ENCODE data around the gene GIMAP5. TPM values are rescaled to one million over a fixed set of nuclear protein-coding genes. Genes with fewer than 3 reads are reported as not detected.

Gene GIMAP5
- total RNA-seq = 21.4 TPM

GRCh38 chr7:150737265-150738055 lies at the start of gene GIMAP5:
GIMAP5 (plus strand) TSS chr7:150737418; CDS start chr7:150740885, 3,467 bp downstream.
- Histone ChIP-seq H3K4me1 (ENCODE audit: control insufficient read depth in 3 of 3, insufficient read depth in 3 of 3, low read length in 3 of 3) (peaks cover 5 to 12% (median 7%) of the 10 kb centered on the region in 3 donors), H3K9ac (ENCODE audit: low read depth in 1 of 3, low read length in 3 of 3) (peak within 1 kb of the TSS; percentile 52 to 78 (median 65)), H3K27ac (ENCODE audit: low read depth, low read length) (peak within 1 kb of the TSS; percentile 69), H3K27me3 (ENCODE audit: control insufficient read depth in 3 of 3, insufficient read depth in 3 of 3, low read length in 3 of 3) (no peaks in the 10 kb centered on the region), H3K9me3 (ENCODE audit: control insufficient read depth in 3 of 3, low read length in 3 of 3) (no peaks in the 10 kb centered on the region), H3K36me3 (ENCODE audit: control insufficient read depth in 3 of 3, insufficient read depth in 3 of 3, low read length in 3 of 3) (peaks cover 0 to 5% (median 0%) of the 10 kb centered on the region in 3 donors), H3K4me3 (ENCODE audit: low read length in 3 of 3) (peak within 1 kb of the TSS; percentile 63 to 73 (median 72))

DNA sequence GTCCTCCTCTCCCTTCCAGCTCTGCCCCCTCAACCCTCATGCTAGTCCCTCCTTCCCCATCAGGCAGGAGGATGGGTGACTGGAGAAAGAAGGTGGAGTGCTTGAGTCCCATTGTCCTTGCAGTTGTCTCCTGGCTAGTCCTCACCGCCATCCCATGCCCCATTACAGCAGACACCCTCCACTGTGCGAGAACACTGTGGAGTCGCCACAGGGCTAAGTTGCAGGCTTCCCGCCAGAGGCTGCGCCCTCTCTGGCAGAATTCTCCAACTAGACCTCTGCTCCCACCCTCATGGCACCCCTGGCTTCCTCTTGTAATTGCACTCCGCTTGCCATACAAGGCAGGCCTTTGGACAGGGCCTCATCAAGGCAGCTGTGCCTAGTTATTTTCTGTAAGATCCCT lies 48.6 kb upstream of the GIMAP5 start:
- H3K9me3 ChIP-seq (ENCODE audit: control insufficient read depth in 3 of 3, low read length in 3 of 3) = no peaks in the 10 kb centered on the region
- no peak overlapping the region for H3K27ac ChIP-seq (ENCODE audit: low read depth, low read length)
- no peak overlapping the region for H3K4me3 ChIP-seq (ENCODE audit: low read length in 3 of 3)
- H3K9ac ChIP-seq (ENCODE audit: low read depth in 1 of 3, low read length in 3 of 3) = no peak overlapping the region
- no peaks in the 10 kb centered on the region for H3K4me1 ChIP-seq (ENCODE audit: control insufficient read depth in 3 of 3, insufficient read depth in 3 of 3, low read length in 3 of 3)
- peaks cover 0 to 8% (median 2%) of the 10 kb centered on the region in 3 donors for H3K36me3 ChIP-seq (ENCODE audit: control insufficient read depth in 3 of 3, insufficient read depth in 3 of 3, low read length in 3 of 3)
- no peaks in the 10 kb centered on the region for H3K27me3 ChIP-seq (ENCODE audit: control insufficient read depth in 3 of 3, insufficient read depth in 3 of 3, low read length in 3 of 3)

GRCh38 chr7:150695654-150696053 lies 41.6 kb upstream of the GIMAP5 start:
- no peak overlapping the region for H3K9ac ChIP-seq (ENCODE audit: low read depth in 1 of 3, low read length in 3 of 3)
- peaks cover 0 to 8% (median 5%) of the 10 kb centered on the region in 3 donors for H3K9me3 ChIP-seq (ENCODE audit: control insufficient read depth in 3 of 3, low read length in 3 of 3)
- H3K4me3 ChIP-seq (ENCODE audit: low read length in 3 of 3) = no peak overlapping the region
- H3K36me3 ChIP-seq (ENCODE audit: control insufficient read depth in 3 of 3, insufficient read depth in 3 of 3, low read length in 3 of 3) = peaks cover 0 to 2% (median 2%) of the 10 kb centered on the region in 3 donors
- H3K27me3 ChIP-seq (ENCODE audit: control insufficient read depth in 3 of 3, insufficient read depth in 3 of 3, low read length in 3 of 3) = no peaks in the 10 kb centered on the region
- H3K27ac ChIP-seq (ENCODE audit: low read depth, low read length) = no peak overlapping the region
- no peaks in the 10 kb centered on the region for H3K4me1 ChIP-seq (ENCODE audit: control insufficient read depth in 3 of 3, insufficient read depth in 3 of 3, low read length in 3 of 3)

DNA sequence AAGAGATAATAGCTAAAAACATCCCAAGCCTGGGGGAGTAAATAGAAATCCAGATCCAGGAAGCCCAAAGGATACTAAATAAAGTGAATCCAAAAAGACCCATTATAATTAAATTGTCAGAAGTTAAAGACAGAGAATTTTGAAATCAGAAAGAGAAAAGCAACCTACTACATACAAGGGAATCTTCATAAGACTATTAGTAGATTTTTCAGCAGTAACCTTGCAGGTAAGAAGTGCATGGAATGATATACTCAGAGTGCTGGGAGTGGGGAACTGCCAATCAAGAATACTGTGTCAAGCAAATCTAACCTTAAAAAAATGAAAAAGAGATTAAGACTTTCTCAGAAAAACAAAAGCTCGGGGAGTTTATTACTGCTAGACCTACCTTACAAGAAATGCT lies 34.0 kb upstream of the GIMAP5 start:
- H3K4me1 ChIP-seq (ENCODE audit: control insufficient read depth in 3 of 3, insufficient read depth in 3 of 3, low read length in 3 of 3) = no peaks in the 10 kb centered on the region
- no peak overlapping the region for H3K4me3 ChIP-seq (ENCODE audit: low read length in 3 of 3)
- peaks cover 3 to 13% (median 5%) of the 10 kb centered on the region in 3 donors for H3K9me3 ChIP-seq (ENCODE audit: control insufficient read depth in 3 of 3, low read length in 3 of 3)
- no peaks in the 10 kb centered on the region for H3K36me3 ChIP-seq (ENCODE audit: control insufficient read depth in 3 of 3, insufficient read depth in 3 of 3, low read length in 3 of 3)
- H3K9ac ChIP-seq (ENCODE audit: low read depth in 1 of 3, low read length in 3 of 3) = no peak overlapping the region
- no peaks in the 10 kb centered on the region for H3K27me3 ChIP-seq (ENCODE audit: control insufficient read depth in 3 of 3, insufficient read depth in 3 of 3, low read length in 3 of 3)
- no peak overlapping the region for H3K27ac ChIP-seq (ENCODE audit: low read depth, low read length)

DNA sequence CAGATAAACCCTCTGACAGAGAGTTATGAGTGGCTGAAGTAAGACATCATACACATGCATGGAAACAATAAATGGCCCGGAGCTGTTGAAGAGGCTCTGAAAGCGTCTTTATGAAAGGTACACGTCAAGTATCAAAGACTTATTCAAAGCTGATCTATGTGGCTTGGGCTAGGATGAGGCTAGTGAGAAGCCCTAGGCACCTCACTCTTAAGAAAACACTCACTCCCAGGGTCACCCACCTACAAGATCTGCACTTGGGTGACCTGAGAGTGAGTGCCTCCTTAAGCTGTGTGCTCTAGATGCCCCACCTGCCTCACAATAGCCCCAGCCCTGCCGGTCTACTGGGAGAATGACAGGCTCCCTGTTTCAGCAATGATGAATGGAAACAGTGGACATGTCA lies 21.9 kb upstream of the GIMAP5 start:
- Histone ChIP-seq H3K27ac (ENCODE audit: low read depth, low read length) (peak overlapping the region; percentile 68), H3K9me3 (ENCODE audit: control insufficient read depth in 3 of 3, low read length in 3 of 3) (no peaks in the 10 kb centered on the region), H3K4me1 (ENCODE audit: control insufficient read depth in 3 of 3, insufficient read depth in 3 of 3, low read length in 3 of 3) (peaks cover 0 to 5% (median 0%) of the 10 kb centered on the region in 3 donors), H3K4me3 (ENCODE audit: low read length in 3 of 3) (no peak overlapping the region), H3K27me3 (ENCODE audit: control insufficient read depth in 3 of 3, insufficient read depth in 3 of 3, low read length in 3 of 3) (no peaks in the 10 kb centered on the region), H3K36me3 (ENCODE audit: control insufficient read depth in 3 of 3, insufficient read depth in 3 of 3, low read length in 3 of 3) (no peaks in the 10 kb centered on the region), H3K9ac (ENCODE audit: low read depth in 1 of 3, low read length in 3 of 3) (no peak overlapping the region)

DNA sequence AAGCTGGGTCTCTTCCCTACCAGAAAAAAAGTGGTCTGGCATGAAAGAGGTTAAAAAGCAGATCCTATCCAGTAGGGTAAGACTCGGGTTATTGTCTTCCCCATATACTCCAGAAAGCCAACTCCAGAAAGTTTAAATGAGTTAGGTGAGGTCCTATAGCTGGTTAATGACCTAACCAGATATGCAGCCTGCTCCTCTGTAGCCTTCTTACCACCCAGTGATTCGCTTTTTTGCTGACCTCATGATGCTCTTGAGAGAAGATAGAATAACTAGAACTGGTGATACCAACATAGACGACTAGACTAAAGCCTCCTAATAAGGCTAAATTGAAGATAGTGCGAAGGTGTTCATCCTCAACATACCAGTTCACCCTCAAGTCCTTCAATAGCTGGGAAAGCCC lies 21.5 kb upstream of the GIMAP5 start:
- H3K36me3 ChIP-seq (ENCODE audit: control insufficient read depth in 3 of 3, insufficient read depth in 3 of 3, low read length in 3 of 3) = no peaks in the 10 kb centered on the region
- H3K27me3 ChIP-seq (ENCODE audit: control insufficient read depth in 3 of 3, insufficient read depth in 3 of 3, low read length in 3 of 3) = no peaks in the 10 kb centered on the region
- H3K4me1 ChIP-seq (ENCODE audit: control insufficient read depth in 3 of 3, insufficient read depth in 3 of 3, low read length in 3 of 3) = peaks cover 0 to 5% (median 0%) of the 10 kb centered on the region in 3 donors
- H3K27ac ChIP-seq (ENCODE audit: low read depth, low read length) = peak overlapping the region; percentile 68
- peak overlapping the region in 1 of 3 donors; percentile 45 for H3K9ac ChIP-seq (ENCODE audit: low read depth in 1 of 3, low read length in 3 of 3)
- peak overlapping the region; percentile 29 to 75 (median 58) for H3K4me3 ChIP-seq (ENCODE audit: low read length in 3 of 3)
- no peaks in the 10 kb centered on the region for H3K9me3 ChIP-seq (ENCODE audit: control insufficient read depth in 3 of 3, low read length in 3 of 3)

GRCh38 chr7:150716368-150716767 lies 20.9 kb upstream of the GIMAP5 start, which contains the start of gene GIMAP1:
GIMAP1 (plus strand) TSS chr7:150716613; CDS start chr7:150719048, 2,435 bp downstream.
- no peaks in the 10 kb centered on the region for H3K9me3 ChIP-seq (ENCODE audit: control insufficient read depth in 3 of 3, low read length in 3 of 3)
- no peaks in the 10 kb centered on the region for H3K27me3 ChIP-seq (ENCODE audit: control insufficient read depth in 3 of 3, insufficient read depth in 3 of 3, low read length in 3 of 3)
- peak within 1 kb of the TSS; percentile 58 to 75 (median 70) for H3K4me3 ChIP-seq (ENCODE audit: low read length in 3 of 3)
- no peaks in the 10 kb centered on the region for H3K36me3 ChIP-seq (ENCODE audit: control insufficient read depth in 3 of 3, insufficient read depth in 3 of 3, low read length in 3 of 3)
- peaks cover 0 to 5% (median 0%) of the 10 kb centered on the region in 3 donors for H3K4me1 ChIP-seq (ENCODE audit: control insufficient read depth in 3 of 3, insufficient read depth in 3 of 3, low read length in 3 of 3)
- peak within 1 kb of the TSS; percentile 68 for H3K27ac ChIP-seq (ENCODE audit: low read depth, low read length)
- peak within 1 kb of the TSS; percentile 66 to 78 (median 71) for H3K9ac ChIP-seq (ENCODE audit: low read depth in 1 of 3, low read length in 3 of 3)

DNA sequence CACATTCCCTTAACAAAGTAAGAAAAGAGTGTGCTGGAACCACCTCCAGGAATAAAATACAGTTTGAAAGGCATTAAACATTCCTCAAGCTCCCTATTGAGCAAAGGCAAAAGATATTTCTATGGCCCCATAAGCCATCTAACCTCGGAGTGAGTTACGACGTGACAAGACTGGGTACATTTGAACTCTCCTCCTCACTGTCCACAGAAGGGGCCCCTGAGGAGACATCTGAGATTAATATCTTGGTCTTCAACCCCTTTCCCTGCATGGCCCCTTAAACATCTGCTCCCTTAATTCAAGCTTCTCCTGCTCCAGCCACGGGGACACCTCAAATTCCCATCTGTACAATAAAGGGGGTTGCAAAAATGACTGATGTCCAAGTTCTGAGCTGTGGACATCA lies 20.3 kb upstream of the GIMAP5 start:
- peaks cover 0 to 5% (median 0%) of the 10 kb centered on the region in 3 donors for H3K4me1 ChIP-seq (ENCODE audit: control insufficient read depth in 3 of 3, insufficient read depth in 3 of 3, low read length in 3 of 3)
- H3K9ac ChIP-seq (ENCODE audit: low read depth in 1 of 3, low read length in 3 of 3) = peak overlapping the region; percentile 66 to 78 (median 71)
- H3K36me3 ChIP-seq (ENCODE audit: control insufficient read depth in 3 of 3, insufficient read depth in 3 of 3, low read length in 3 of 3) = no peaks in the 10 kb centered on the region
- peak overlapping the region; percentile 68 for H3K27ac ChIP-seq (ENCODE audit: low read depth, low read length)
- H3K9me3 ChIP-seq (ENCODE audit: control insufficient read depth in 3 of 3, low read length in 3 of 3) = no peaks in the 10 kb centered on the region
- H3K4me3 ChIP-seq (ENCODE audit: low read length in 3 of 3) = peak overlapping the region; percentile 58 to 75 (median 70)
- H3K27me3 ChIP-seq (ENCODE audit: control insufficient read depth in 3 of 3, insufficient read depth in 3 of 3, low read length in 3 of 3) = no peaks in the 10 kb centered on the region

DNA sequence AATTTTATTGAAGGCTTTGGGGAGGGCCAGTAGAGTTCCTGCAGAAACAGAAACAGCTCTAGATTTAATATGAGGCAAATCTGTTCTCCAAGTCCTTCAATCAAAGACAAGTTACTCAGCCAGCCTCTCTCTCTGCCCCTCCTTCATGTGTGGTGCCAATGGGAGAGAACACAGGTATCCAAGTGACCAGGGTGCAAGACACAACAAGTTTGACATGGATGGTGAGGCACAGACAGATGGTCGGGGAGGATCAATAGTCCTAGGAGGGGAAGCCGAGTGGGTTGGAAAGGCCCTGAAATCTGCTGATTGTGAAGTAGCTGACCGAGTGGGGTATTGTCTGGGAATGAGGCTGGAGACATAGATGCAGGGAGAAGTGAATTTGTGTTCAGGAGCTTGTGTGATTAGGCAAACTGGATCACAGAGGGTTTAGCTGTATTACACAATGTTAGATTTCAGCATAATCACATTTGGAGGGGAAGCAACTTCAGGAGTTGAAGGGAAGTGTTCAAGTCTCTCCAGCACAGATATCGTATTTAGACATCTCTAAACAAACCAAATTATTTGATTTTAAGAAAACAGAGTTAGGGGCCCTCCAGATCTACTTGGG lies 19.3 kb upstream of the GIMAP5 start:
- Histone ChIP-seq H3K36me3 (ENCODE audit: control insufficient read depth in 3 of 3, insufficient read depth in 3 of 3, low read length in 3 of 3) (no peaks in the 10 kb centered on the region), H3K27ac (ENCODE audit: low read depth, low read length) (peak overlapping the region; percentile 68), H3K27me3 (ENCODE audit: control insufficient read depth in 3 of 3, insufficient read depth in 3 of 3, low read length in 3 of 3) (no peaks in the 10 kb centered on the region), H3K9me3 (ENCODE audit: control insufficient read depth in 3 of 3, low read length in 3 of 3) (no peaks in the 10 kb centered on the region), H3K4me3 (ENCODE audit: low read length in 3 of 3) (peak overlapping the region; percentile 40 to 75 (median 52)), H3K9ac (ENCODE audit: low read depth in 1 of 3, low read length in 3 of 3) (peak overlapping the region; percentile 17 to 78 (median 32)), H3K4me1 (ENCODE audit: control insufficient read depth in 3 of 3, insufficient read depth in 3 of 3, low read length in 3 of 3) (peaks cover 0 to 5% (median 2%) of the 10 kb centered on the region in 3 donors)

- peaks cover 0 to 5% (median 2%) of the 10 kb centered on the region in 3 donors for H3K4me1 ChIP-seq (ENCODE audit: control insufficient read depth in 3 of 3, insufficient read depth in 3 of 3, low read length in 3 of 3)
These were observed 17.8 kb upstream of the GIMAP5 start for GRCh38 chr7:150719436-150719835.

More at GRCh38 chr7:150719436-150719835, 17.8 kb upstream of the GIMAP5 start:
- Histone ChIP-seq H3K27me3 (ENCODE audit: control insufficient read depth in 3 of 3, insufficient read depth in 3 of 3, low read length in 3 of 3) (no peaks in the 10 kb centered on the region), H3K9me3 (ENCODE audit: control insufficient read depth in 3 of 3, low read length in 3 of 3) (no peaks in the 10 kb centered on the region), H3K36me3 (ENCODE audit: control insufficient read depth in 3 of 3, insufficient read depth in 3 of 3, low read length in 3 of 3) (no peaks in the 10 kb centered on the region), H3K27ac (ENCODE audit: low read depth, low read length) (no peak overlapping the region), H3K4me3 (ENCODE audit: low read length in 3 of 3) (peak overlapping the region in 2 of 3 donors; percentile 22 to 34), H3K9ac (ENCODE audit: low read depth in 1 of 3, low read length in 3 of 3) (peak overlapping the region in 1 of 3 donors; percentile 43)

Data from skeletal muscle tissue (tissue), 4 donors.